Fibroblast of lung (primary cell): ENCODE data around the gene EN2. TPM values are rescaled to one million over a fixed set of nuclear protein-coding genes. Genes with fewer than 3 reads are reported as not detected.

Experiments
- DNase-seq, 2 donors: peaks; one replicate each; pipeline versions ENCODE4 v3.0.0 to v3.0.0-alpha.2; 2010; ENCODE audit warnings: low read depth in 2 of 2
- H2AFZ ChIP-seq: 2 replicates; pipeline ENCODE4 v1.5.1; 2012; ENCODE audit warnings: low read length, control low read depth, inconsistent platforms
- H3K27ac ChIP-seq: 2 replicates; pipeline ENCODE4 v1.5.1; 2011; ENCODE audit warnings: low read length, control low read depth; ENCODE audit not compliant: insufficient read depth
- H3K27me3 ChIP-seq: 2 replicates; pipeline ENCODE4 v1.5.1; 2011; ENCODE audit warnings: mild to moderate bottlenecking, low read length; ENCODE audit not compliant: control insufficient read depth, insufficient read depth
- H3K36me3 ChIP-seq: 2 replicates; pipeline ENCODE4 v1.5.1; 2011; ENCODE audit warnings: low read length; ENCODE audit not compliant: control insufficient read depth, insufficient read depth
- H3K4me1 ChIP-seq: 2 replicates; pipeline ENCODE4 v1.5.1; 2011; ENCODE audit warnings: low read length; ENCODE audit not compliant: control insufficient read depth, insufficient read depth; ENCODE audit errors: extremely low read depth
- H3K4me2 ChIP-seq: 2 replicates; pipeline ENCODE4 v1.5.1; 2011; ENCODE audit warnings: low read length, control low read depth; ENCODE audit not compliant: insufficient read depth; ENCODE audit errors: extremely low read depth
- H3K4me3 ChIP-seq, 4 experiments: fragments of 200-600 bp in 1 of 4; sonication (generic) in 1 of 4; replicated peaks in 1 of 4; 2 replicates each; pipeline ENCODE4 v1.5.1; 2011 to 2016; ENCODE audit warnings: low read length in 4 of 4, low read depth in 3 of 4, mild to moderate bottlenecking in 3 of 4, control low read depth in 2 of 4, inconsistent platforms in 1 of 4, mixed read lengths in 1 of 4; ENCODE audit not compliant: insufficient read depth in 1 of 4; ENCODE audit errors: control extremely low read depth in 1 of 4
- H3K79me2 ChIP-seq: 2 replicates; pipeline ENCODE4 v1.5.1; 2012; ENCODE audit warnings: mild to moderate bottlenecking, low read length, inconsistent platforms; ENCODE audit not compliant: control insufficient read depth, insufficient read depth
- H3K9ac ChIP-seq: 2 replicates; pipeline ENCODE4 v1.5.1; 2011; ENCODE audit warnings: mild to moderate bottlenecking, low read length, control low read depth; ENCODE audit not compliant: insufficient read depth
- H3K9me3 ChIP-seq: 2 replicates; pipeline ENCODE4 v1.5.1; 2012; ENCODE audit warnings: low read depth, low read length; ENCODE audit not compliant: control insufficient read depth, insufficient read depth
- H4K20me1 ChIP-seq: 2 replicates; pipeline ENCODE4 v1.5.1; 2011; ENCODE audit warnings: low read length; ENCODE audit not compliant: control insufficient read depth, insufficient read depth; ENCODE audit errors: extremely low read depth
- CTCF ChIP-seq, 2 donors: IDR thresholded peaks in 1 of 2; conservative IDR thresholded peaks in 1 of 2; 1 replicate in 1 of 2; 2 replicates in 1 of 2; pipeline ENCODE4 v1.5.1; 2011 to 2012; ENCODE audit warnings: low read length in 2 of 2, control low read depth in 1 of 2, inconsistent platforms in 1 of 2, low read depth in 1 of 2, mild to moderate bottlenecking in 1 of 2
- EZH2 ChIP-seq: IDR thresholded peaks from 2 replicates; pipeline ENCODE4 v1.5.1; 2012; ENCODE audit warnings: low read length, control low read depth, mild to moderate bottlenecking; ENCODE audit errors: missing control alignments
- polyA plus RNA-seq, 2 donors: library from polyadenylated mRNA; depleted of rRNA in 1 of 2; stranded (reverse) in 1 of 2; unstranded in 1 of 2; fragments of >200 nt; gene quantifications; 2 replicates each; pipeline ENCODE4 v1.2.1, GENCODE V29; 2011 to 2012; ENCODE audit warnings: missing spikeins in 1 of 2
- total RNA-seq: library from RNA; depleted of rRNA; stranded (reverse); fragments of >200 nt; gene quantifications from 2 replicates; pipeline ENCODE4 v1.2.1, GENCODE V29; 2014

Gene EN2
- total and polyA plus RNA-seq, 2 donors (not counting 1 experiment from before 2014, with no cell fraction given), result not detected

GRCh38 chr7:155477476-155477875 is 19.5 kb downstream of the EN2 start:
- Histone ChIP-seq H3K9ac (no peak overlapping the region), H2AFZ (no peak overlapping the region), H3K27me3 (peaks cover 2% of the 10 kb centered on the region), H3K4me2 (no peak overlapping the region), H4K20me1 (no peaks in the 10 kb centered on the region), H3K79me2 (no peaks in the 10 kb centered on the region), H3K27ac (no peak overlapping the region), H3K4me3 (no peak overlapping the region), H3K4me1 (no peaks in the 10 kb centered on the region), H3K9me3 (no peaks in the 10 kb centered on the region), H3K36me3 (no peaks in the 10 kb centered on the region)
- TF ChIP-seq CTCF (conservative IDR thresholded peaks at IDR 0.05 in 1 of 2, IDR thresholded peaks at IDR 0.05 in 1 of 2; ENCODE audit: low read depth in 1 of 2, low read length in 2 of 2), result no peak
- TF ChIP-seq EZH2, result no peak
- no peak for DNase-seq

GRCh38 chr7:155481764-155482163 is 23.8 kb downstream of the EN2 start:
- H3K4me1 ChIP-seq, result no peaks in the 10 kb centered on the region
- H4K20me1 ChIP-seq, result no peaks in the 10 kb centered on the region
- no peaks in the 10 kb centered on the region for H3K9me3 ChIP-seq
- no peaks in the 10 kb centered on the region for H3K36me3 ChIP-seq
- H3K9ac ChIP-seq, result no peak overlapping the region
- no peaks in the 10 kb centered on the region for H3K27me3 ChIP-seq
- no peak overlapping the region for H3K27ac ChIP-seq
- TF ChIP-seq EZH2, result no peak
- no peak for TF ChIP-seq CTCF (conservative IDR thresholded peaks at IDR 0.05 in 1 of 2, IDR thresholded peaks at IDR 0.05 in 1 of 2; ENCODE audit: low read depth in 1 of 2, low read length in 2 of 2)
- no peak overlapping the region for H3K4me2 ChIP-seq
- no peak overlapping the region for H3K4me3 ChIP-seq
- H3K79me2 ChIP-seq, result no peaks in the 10 kb centered on the region
- DNase-seq, result no peak
- no peak overlapping the region for H2AFZ ChIP-seq

- no peaks in the 10 kb centered on the region for H3K36me3 ChIP-seq
- no peaks in the 10 kb centered on the region for H3K79me2 ChIP-seq
- H2AFZ ChIP-seq, result no peak overlapping the region
- H3K27ac ChIP-seq, result no peak overlapping the region
- no peaks in the 10 kb centered on the region for H4K20me1 ChIP-seq
- no peak overlapping the region for H3K9ac ChIP-seq
- H3K9me3 ChIP-seq, result no peaks in the 10 kb centered on the region
- DNase-seq, result no peak
- no peak overlapping the region for H3K4me3 ChIP-seq
- TF ChIP-seq CTCF (conservative IDR thresholded peaks at IDR 0.05 in 1 of 2, IDR thresholded peaks at IDR 0.05 in 1 of 2; ENCODE audit: low read depth in 1 of 2, low read length in 2 of 2), result no peak
- no peak for TF ChIP-seq EZH2
- no peaks in the 10 kb centered on the region for H3K27me3 ChIP-seq
- no peaks in the 10 kb centered on the region for H3K4me1 ChIP-seq
- no peak overlapping the region for H3K4me2 ChIP-seq
These were observed 24.7 kb downstream of the EN2 start for GRCh38 chr7:155482511-155483183.
